ENCODE data around the gene PPP1R13L.

- TF ChIP-seq CTCF (IDR thresholded peaks at IDR 0.05) (no peak), POLR2A (IDR thresholded peaks at IDR 0.05) (no peak)
Measured at GRCh38 chr19:45395821-45396617, 8.8 kb downstream of the PPP1R13L start.
